GM19025 (cell line): ENCODE data around the gene PGAP3.

Source experiments
- ATAC-seq: cut with Tn5 transposase; IDR thresholded peaks from one replicate; pipeline ENCODE4 v1.9.1; 2021; ENCODE audit warnings: mild to moderate bottlenecking, low read depth, moderate library complexity; ENCODE audit not compliant: unreplicated experiment

The PGAP3 gene

GRCh38 chr17:39661744-39662541 is 25.9 kb downstream of the PGAP3 start:
- ATAC-seq = no peak

- ATAC-seq = no peak
Measured at GRCh38 chr17:39660397-39661385, 27.2 kb downstream of the PGAP3 start.

- no peak for ATAC-seq
Measured at GRCh38 chr17:39660011-39660360, 27.9 kb downstream of the PGAP3 start.

GRCh38 chr17:39659279-39660010 is 28.4 kb downstream of the PGAP3 start:
- no peak for ATAC-seq

GRCh38 chr17:39658760-39659159 is 29.1 kb downstream of the PGAP3 start:
- ATAC-seq = no peak

- ATAC-seq = no peak
Measured at GRCh38 chr17:39658346-39658745, 29.5 kb downstream of the PGAP3 start.

GRCh38 chr17:39655105-39655504 is 32.8 kb downstream of the PGAP3 start:
- ATAC-seq = no peak

GRCh38 chr17:39653662-39654331 is 34.1 kb downstream of the PGAP3 start:
- no peak for ATAC-seq

- ATAC-seq = no peak
Measured at GRCh38 chr17:39653316-39653661, 34.6 kb downstream of the PGAP3 start.

GRCh38 chr17:39652587-39653315 is 35.1 kb downstream of the PGAP3 start:
- no peak for ATAC-seq

- no peak for ATAC-seq
Measured at GRCh38 chr17:39651923-39652586, 35.8 kb downstream of the PGAP3 start.

- no peak for ATAC-seq
Measured at GRCh38 chr17:39650121-39650579, 37.7 kb downstream of the PGAP3 start.

GRCh38 chr17:39648616-39649366 is 39.1 kb downstream of the PGAP3 start:
- no peak for ATAC-seq

- no peak for ATAC-seq
Measured at GRCh38 chr17:39647256-39647655, 40.6 kb downstream of the PGAP3 start.

- ATAC-seq = no peak
Measured at GRCh38 chr17:39643271-39643670, 44.6 kb downstream of the PGAP3 start.

- no peak for ATAC-seq
Measured at GRCh38 chr17:39642291-39643074, 45.4 kb downstream of the PGAP3 start.

GRCh38 chr17:39641883-39642282 is 46.0 kb downstream of the PGAP3 start:
- no peak for ATAC-seq

- no peak for ATAC-seq
Measured at GRCh38 chr17:39641097-39641496, 46.8 kb downstream of the PGAP3 start.
